Breast epithelium (tissue), 4 donors: ENCODE data around the gene WDHD1. TPM values are rescaled to one million over a fixed set of nuclear protein-coding genes. Genes with fewer than 3 reads are reported as not detected.

Source experiments
- DNase-seq, 2 donors: peaks; one replicate each; pipeline ENCODE4 v3.0.0-alpha.2; 2019; ENCODE audit warnings: low spot score in 2 of 2
- H3K27ac ChIP-seq, 2 donors: fragments of 200-600 bp; sonication (generic) in 1 of 2; one replicate each; pipeline ENCODE4 v1.5.1; 2016 to 2019; ENCODE audit warnings: mild to moderate bottlenecking in 1 of 2
- H3K27me3 ChIP-seq, 2 donors: fragments of 200-600 bp; sonication (generic) in 1 of 2; one replicate each; pipeline versions ENCODE4 v1.5.1 to v1.6.0; 2017 to 2019; ENCODE audit warnings: control low read depth in 1 of 2, mild to moderate bottlenecking in 1 of 2
- H3K36me3 ChIP-seq: fragments of 200-600 bp; one replicate; pipeline ENCODE4 v1.5.1; 2019
- H3K4me1 ChIP-seq, 2 donors: fragments of 200-600 bp; sonication (generic); one replicate each; pipeline ENCODE4 v1.5.1; 2016 to 2019; ENCODE audit warnings: control low read depth in 1 of 2
- H3K4me3 ChIP-seq, 3 donors: fragments of 200-600 bp; sonication (generic); 1 replicate in 2 of 3; 2 replicates in 1 of 3; pipeline ENCODE4 v1.5.1; 2016 to 2019; ENCODE audit warnings: mild to moderate bottlenecking in 3 of 3, moderate library complexity in 2 of 3
- H3K9me3 ChIP-seq, 2 donors: fragments of 200-600 bp; sonication (generic) in 1 of 2; one replicate each; pipeline ENCODE4 v1.5.1; 2016 to 2019; ENCODE audit warnings: control low read depth in 1 of 2
- CTCF ChIP-seq, 3 donors: fragments of 450-650 bp; IDR thresholded peaks; one replicate each; pipeline ENCODE4 v1.5.1; 2016 to 2017; ENCODE audit warnings: antibody characterized with exemption in 3 of 3, mild to moderate bottlenecking in 3 of 3, moderate library complexity in 3 of 3
- POLR2A ChIP-seq: fragments of 450-650 bp; IDR thresholded peaks from one replicate; pipeline ENCODE4 v1.6.1; 2016; ENCODE audit warnings: antibody characterized with exemption, mild to moderate bottlenecking, moderate library complexity
- POLR2AphosphoS5 ChIP-seq, 3 donors: sonication (generic); formaldehyde crosslinking; IDR thresholded peaks; one replicate each; pipeline ENCODE4 v1.6.1; 2017; ENCODE audit warnings: antibody characterized with exemption in 3 of 3
- intact Hi-C: fragments of 100-400 bp; cut with DNase I; formaldehyde crosslinking; loops from one replicate; pipeline ENCODE4 v1.15.1; 2023; ENCODE audit warnings: low total_unique reads
- total RNA-seq, 3 donors: library from RNA; depleted of rRNA; stranded (reverse); fragments of >200 nt; gene quantifications; one replicate each; pipeline ENCODE4 v1.1.0, GENCODE V29; 2016

The WDHD1 gene
- total RNA-seq, 3 donors from 2014 or later: 1.8 to 3.5 (median 2.3) TPM

GRCh38 chr14:55019968-55020554 is 6.8 kb downstream of the WDHD1 start:
- TF ChIP-seq POLR2AphosphoS5 (IDR thresholded peaks at IDR 0.05): no peak
- no peak for TF ChIP-seq POLR2A
- TF ChIP-seq CTCF (IDR thresholded peaks at IDR 0.05): no peak
- no peak overlapping the region for H3K27ac ChIP-seq
- H3K36me3 ChIP-seq: no peaks in the 10 kb centered on the region
- H3K27me3 ChIP-seq: no peaks in the 10 kb centered on the region
- H3K4me3 ChIP-seq: no peak overlapping the region
- intact Hi-C loops: no loop called here
- no peaks in the 10 kb centered on the region for H3K9me3 ChIP-seq
- DNase-seq: no peak
- no peaks in the 10 kb centered on the region for H3K4me1 ChIP-seq

GRCh38 chr14:55015006-55015405 is 11.9 kb downstream of the WDHD1 start:
- Histone ChIP-seq H3K4me1 (no peaks in the 10 kb centered on the region), H3K27me3 (no peaks in the 10 kb centered on the region), H3K27ac (no peak overlapping the region), H3K36me3 (no peaks in the 10 kb centered on the region), H3K4me3 (no peak overlapping the region), H3K9me3 (no peaks in the 10 kb centered on the region)
- TF ChIP-seq POLR2A: no peak
- no peak for TF ChIP-seq CTCF (IDR thresholded peaks at IDR 0.05)
- TF ChIP-seq POLR2AphosphoS5 (IDR thresholded peaks at IDR 0.05): no peak
- no peak for DNase-seq
- intact Hi-C loops: no loop called here

GRCh38 chr14:55005071-55005470 is 21.8 kb downstream of the WDHD1 start:
- TF ChIP-seq POLR2AphosphoS5 (IDR thresholded peaks at IDR 0.05) (no peak), POLR2A (no peak), CTCF (IDR thresholded peaks at IDR 0.05) (no peak)
- intact Hi-C loops: no loop called here
- Histone ChIP-seq H3K4me3 (no peak overlapping the region), H3K9me3 (no peaks in the 10 kb centered on the region), H3K4me1 (no peaks in the 10 kb centered on the region), H3K27me3 (no peaks in the 10 kb centered on the region), H3K27ac (no peak overlapping the region), H3K36me3 (no peaks in the 10 kb centered on the region)
- no peak for DNase-seq

- H3K9me3 ChIP-seq: no peaks in the 10 kb centered on the region
- DNase-seq: no peak
- TF ChIP-seq POLR2A (no peak), POLR2AphosphoS5 (IDR thresholded peaks at IDR 0.05) (no peak), CTCF (IDR thresholded peaks at IDR 0.05) (no peak)
- intact Hi-C loops: no loop called here
- H3K27ac ChIP-seq: no peak overlapping the region
- no peaks in the 10 kb centered on the region for H3K27me3 ChIP-seq
- no peaks in the 10 kb centered on the region for H3K36me3 ChIP-seq
- H3K4me3 ChIP-seq: no peak overlapping the region
- H3K4me1 ChIP-seq: no peaks in the 10 kb centered on the region
These were observed 26.5 kb downstream of the WDHD1 start for GRCh38 chr14:55000381-55000780.

GRCh38 chr14:54985156-54985555 is 41.7 kb downstream of the WDHD1 start:
- Histone ChIP-seq H3K27me3 (no peaks in the 10 kb centered on the region), H3K27ac (no peak overlapping the region), H3K4me3 (no peak overlapping the region), H3K36me3 (no peaks in the 10 kb centered on the region), H3K4me1 (no peaks in the 10 kb centered on the region), H3K9me3 (no peaks in the 10 kb centered on the region)
- no peak for DNase-seq
- intact Hi-C loops: no loop called here
- TF ChIP-seq POLR2AphosphoS5 (IDR thresholded peaks at IDR 0.05): no peak
- TF ChIP-seq CTCF (IDR thresholded peaks at IDR 0.05): no peak
- no peak for TF ChIP-seq POLR2A
